KMS-11 (cell line): ENCODE results near the gene TMEM186.

Experiments used
- H2AFZ ChIP-seq: fragments of 200-600 bp; sonication (generic); 2 replicates; pipeline ENCODE4 v1.6.1; 2016; ENCODE audit warnings: antibody characterized with exemption, mixed run types, low read depth
- H3K27ac ChIP-seq: fragments of 200-600 bp; sonication (generic); 2 replicates; pipeline ENCODE4 v1.6.1; 2016; ENCODE audit warnings: mild to moderate bottlenecking, mixed run types
- H3K27me3 ChIP-seq: fragments of 200-600 bp; sonication (generic); 2 replicates; pipeline ENCODE4 v1.6.1; 2017; ENCODE audit warnings: mild to moderate bottlenecking, low read depth, mixed run types, moderate library complexity; ENCODE audit not compliant: insufficient read depth
- H3K36me3 ChIP-seq: fragments of 200-600 bp; sonication (generic); 2 replicates; pipeline ENCODE4 v1.6.1; 2017; ENCODE audit warnings: mild to moderate bottlenecking, mixed run types; ENCODE audit not compliant: insufficient read depth
- H3K4me1 ChIP-seq: fragments of 200-600 bp; sonication (generic); 2 replicates; pipeline ENCODE4 v1.6.1; 2016; ENCODE audit warnings: mild to moderate bottlenecking, low read depth, mixed run types; ENCODE audit not compliant: poor library complexity, severe bottlenecking
- H3K4me2 ChIP-seq: fragments of 200-600 bp; sonication (generic); 2 replicates; pipeline ENCODE4 v1.7.0; 2016; ENCODE audit warnings: mild to moderate bottlenecking, mixed run types
- H3K4me3 ChIP-seq: fragments of 200-600 bp; sonication (generic); IDR thresholded peaks from 2 replicates; pipeline ENCODE4 v1.6.1; 2017; ENCODE audit warnings: low read depth, low read length, mixed read lengths; ENCODE audit not compliant: insufficient read depth
- H3K79me2 ChIP-seq: fragments of 200-600 bp; sonication (generic); 2 replicates; pipeline ENCODE4 v1.6.1; 2016; ENCODE audit warnings: low read depth, mixed run types; ENCODE audit not compliant: insufficient read depth
- H3K9ac ChIP-seq: fragments of 200-600 bp; sonication (generic); 2 replicates; pipeline ENCODE4 v1.6.1; 2016; ENCODE audit warnings: mild to moderate bottlenecking, mixed run types
- H4K20me1 ChIP-seq: fragments of 200-600 bp; sonication (generic); 2 replicates; pipeline ENCODE4 v1.6.1; 2016; ENCODE audit warnings: mild to moderate bottlenecking, mixed run types; ENCODE audit not compliant: insufficient read depth
- TF ChIP-seq, protein P1 (sequence below): fragments of 200-600 bp; sonication (generic); conservative IDR thresholded peaks from 2 replicates; pipeline ENCODE4 v1.6.1; 2017; ENCODE audit warnings: low read depth, mild to moderate bottlenecking, antibody characterized with exemption, low read length, moderate library complexity, mixed read lengths

The TMEM186 gene

DNA sequence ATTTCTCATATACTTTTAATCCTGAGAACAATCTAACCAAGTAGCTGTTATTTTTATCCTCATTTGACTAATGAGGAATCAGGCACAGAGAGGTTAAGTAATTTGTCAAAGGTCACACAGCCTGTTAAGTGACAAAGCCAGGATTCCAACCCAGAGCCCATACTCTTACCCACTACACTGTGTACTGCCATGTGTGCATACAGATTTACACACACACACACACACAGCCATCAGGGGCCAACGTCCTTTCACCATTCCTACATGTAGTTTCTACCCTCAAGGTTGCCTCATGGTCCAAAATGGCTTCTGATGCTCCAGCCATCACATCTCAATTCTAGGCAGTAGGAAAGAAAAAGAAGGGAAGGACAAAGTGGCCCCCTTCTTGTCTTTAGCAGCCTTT lies 22.1 kb downstream of the TMEM186 start:
- Histone ChIP-seq H3K36me3 (no peaks in the 10 kb centered on the region), H3K27ac (no peak overlapping the region), H4K20me1 (no peaks in the 10 kb centered on the region), H3K4me2 (no peak overlapping the region), H3K4me1 (no peaks in the 10 kb centered on the region), H3K9ac (no peak overlapping the region), H3K27me3 (no peaks in the 10 kb centered on the region), H2AFZ (no peak overlapping the region), H3K4me3 (no peak overlapping the region), H3K79me2 (no peaks in the 10 kb centered on the region)
- TF ChIP-seq, protein P1, sequence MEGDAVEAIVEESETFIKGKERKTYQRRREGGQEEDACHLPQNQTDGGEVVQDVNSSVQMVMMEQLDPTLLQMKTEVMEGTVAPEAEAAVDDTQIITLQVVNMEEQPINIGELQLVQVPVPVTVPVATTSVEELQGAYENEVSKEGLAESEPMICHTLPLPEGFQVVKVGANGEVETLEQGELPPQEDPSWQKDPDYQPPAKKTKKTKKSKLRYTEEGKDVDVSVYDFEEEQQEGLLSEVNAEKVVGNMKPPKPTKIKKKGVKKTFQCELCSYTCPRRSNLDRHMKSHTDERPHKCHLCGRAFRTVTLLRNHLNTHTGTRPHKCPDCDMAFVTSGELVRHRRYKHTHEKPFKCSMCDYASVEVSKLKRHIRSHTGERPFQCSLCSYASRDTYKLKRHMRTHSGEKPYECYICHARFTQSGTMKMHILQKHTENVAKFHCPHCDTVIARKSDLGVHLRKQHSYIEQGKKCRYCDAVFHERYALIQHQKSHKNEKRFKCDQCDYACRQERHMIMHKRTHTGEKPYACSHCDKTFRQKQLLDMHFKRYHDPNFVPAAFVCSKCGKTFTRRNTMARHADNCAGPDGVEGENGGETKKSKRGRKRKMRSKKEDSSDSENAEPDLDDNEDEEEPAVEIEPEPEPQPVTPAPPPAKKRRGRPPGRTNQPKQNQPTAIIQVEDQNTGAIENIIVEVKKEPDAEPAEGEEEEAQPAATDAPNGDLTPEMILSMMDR: no peak

DNA sequence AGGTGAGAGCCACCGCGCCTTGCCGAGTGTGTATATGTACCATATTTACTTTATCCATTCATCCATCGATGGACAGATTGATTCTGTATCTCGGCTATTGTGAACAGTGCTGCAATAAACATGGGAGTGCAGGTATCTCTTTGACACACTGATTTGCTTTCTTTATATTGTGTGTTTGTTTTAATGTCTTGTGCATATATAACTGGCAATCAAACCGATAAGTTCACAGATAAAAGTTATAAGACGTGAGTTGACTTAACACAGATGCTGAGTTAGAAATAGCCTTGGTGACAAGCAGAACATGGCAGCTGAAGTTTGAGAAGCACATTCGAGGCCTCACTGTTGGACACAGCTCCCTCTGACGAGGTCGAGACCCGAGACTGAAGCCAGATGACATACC lies 23.2 kb downstream of the TMEM186 start:
- Histone ChIP-seq H3K9ac (no peak overlapping the region), H3K27me3 (no peaks in the 10 kb centered on the region), H4K20me1 (no peaks in the 10 kb centered on the region), H3K4me1 (no peaks in the 10 kb centered on the region), H3K36me3 (no peaks in the 10 kb centered on the region), H2AFZ (no peak overlapping the region), H3K79me2 (no peaks in the 10 kb centered on the region), H3K4me2 (no peak overlapping the region), H3K4me3 (no peak overlapping the region), H3K27ac (no peak overlapping the region)
- TF ChIP-seq, protein P1: no peak

DNA sequence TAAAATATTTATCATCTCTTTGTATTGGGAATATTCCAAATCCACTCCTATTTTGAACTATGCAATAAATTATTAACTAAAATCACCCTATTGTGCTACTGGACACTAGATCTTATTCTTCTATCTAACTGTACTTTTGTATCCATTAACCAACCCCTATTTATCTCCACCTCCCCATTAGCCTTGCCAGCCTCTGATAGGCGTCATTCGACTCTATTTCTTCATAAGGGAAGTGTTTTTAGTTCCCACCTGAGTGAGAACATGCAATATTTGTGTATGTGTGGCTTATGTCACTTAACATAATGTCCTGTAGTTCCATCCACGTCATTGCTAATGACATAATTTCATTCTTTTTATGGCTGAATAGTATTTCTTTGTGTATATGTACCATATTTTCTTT lies 23.9 kb downstream of the TMEM186 start:
- Histone ChIP-seq H3K4me3 (no peak overlapping the region), H2AFZ (no peak overlapping the region), H3K27me3 (no peaks in the 10 kb centered on the region), H3K27ac (no peak overlapping the region), H3K4me1 (no peaks in the 10 kb centered on the region), H3K79me2 (no peaks in the 10 kb centered on the region), H3K9ac (no peak overlapping the region), H3K4me2 (no peak overlapping the region), H4K20me1 (no peaks in the 10 kb centered on the region), H3K36me3 (no peaks in the 10 kb centered on the region)
- TF ChIP-seq, protein P1: no peak

DNA sequence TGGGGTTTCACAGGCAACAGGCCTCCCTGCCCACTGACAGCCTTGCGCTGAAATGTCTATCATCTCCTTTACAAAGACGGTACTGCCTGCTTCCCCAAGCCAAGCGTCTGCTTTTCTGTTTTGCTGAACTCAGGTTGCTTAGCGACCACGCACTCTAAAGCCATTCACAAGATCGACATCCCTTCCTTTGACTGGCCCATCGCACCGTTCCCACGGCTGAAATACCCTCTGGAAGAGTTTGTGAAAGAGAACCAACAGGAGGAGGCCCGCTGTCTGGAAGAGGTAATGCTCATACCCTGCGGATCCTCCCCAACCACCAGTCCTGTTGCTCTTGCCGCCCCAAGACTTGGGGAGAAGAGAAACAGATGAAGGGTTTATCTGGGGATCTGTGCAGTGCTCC lies 28.7 kb downstream of the TMEM186 start:
- no peaks in the 10 kb centered on the region for H3K4me1 ChIP-seq
- H3K27me3 ChIP-seq: no peaks in the 10 kb centered on the region
- H3K4me3 ChIP-seq: no peak overlapping the region
- H3K9ac ChIP-seq: no peak overlapping the region
- TF ChIP-seq, protein P1: no peak
- H3K79me2 ChIP-seq: no peaks in the 10 kb centered on the region
- H3K4me2 ChIP-seq: no peak overlapping the region
- no peak overlapping the region for H2AFZ ChIP-seq
- H3K36me3 ChIP-seq: no peaks in the 10 kb centered on the region
- no peak overlapping the region for H3K27ac ChIP-seq
- no peaks in the 10 kb centered on the region for H4K20me1 ChIP-seq
